Hepatocyte (in vitro differentiated cells): ENCODE measurements around the gene ZNF892.

Experiments used
- CTCF ChIP-seq: fragments of 200-600 bp; sonication (generic); IDR thresholded peaks from 2 replicates; pipeline ENCODE4 v1.5.1; 2016; ENCODE audit warnings: antibody characterized with exemption, mild to moderate bottlenecking; ENCODE audit not compliant: poor library complexity
- EZH2phosphoT487 ChIP-seq: fragments of 200-600 bp; sonication (generic); IDR thresholded peaks from one replicate; pipeline ENCODE4 v1.6.1; 2018; ENCODE audit warnings: antibody characterized with exemption, mild to moderate bottlenecking, low read depth, moderate library complexity; ENCODE audit not compliant: unreplicated experiment, severe bottlenecking

- TF ChIP-seq CTCF (no peak), EZH2phosphoT487 (no peak)
These were observed 18.3 kb downstream of the ZNF892 start for GRCh38 chr2:95225658-95226057.
